Stomach (tissue), 4 donors: ENCODE data around the gene MRPS18A.

Experiments
- EP300 ChIP-seq: sonication (generic); formaldehyde crosslinking; IDR thresholded peaks from one replicate; pipeline ENCODE4 v1.6.1; 2017; ENCODE audit warnings: antibody characterized with exemption
- POLR2A ChIP-seq, 4 donors: fragments of 450-650 bp; IDR thresholded peaks; one replicate each; pipeline ENCODE4 v1.6.1; 2016; ENCODE audit warnings: antibody characterized with exemption in 4 of 4, control low read depth in 2 of 4, mild to moderate bottlenecking in 1 of 4, moderate library complexity in 1 of 4
- POLR2AphosphoS5 ChIP-seq, 3 donors: sonication (generic); formaldehyde crosslinking; IDR thresholded peaks; one replicate each; pipeline ENCODE4 v1.6.1; 2016; ENCODE audit warnings: antibody characterized with exemption in 3 of 3
- TF ChIP-seq, protein P1 (sequence below), 7 experiments: fragments of 450-650 bp in 4 of 7; fragments of 200-600 bp in 3 of 7; sonication (generic) in 3 of 7; IDR thresholded peaks; one replicate each; pipeline ENCODE4 v1.5.1; 2016 to 2019; ENCODE audit warnings: antibody characterized with exemption in 7 of 7, control low read depth in 2 of 7, mild to moderate bottlenecking in 1 of 7

DNA sequence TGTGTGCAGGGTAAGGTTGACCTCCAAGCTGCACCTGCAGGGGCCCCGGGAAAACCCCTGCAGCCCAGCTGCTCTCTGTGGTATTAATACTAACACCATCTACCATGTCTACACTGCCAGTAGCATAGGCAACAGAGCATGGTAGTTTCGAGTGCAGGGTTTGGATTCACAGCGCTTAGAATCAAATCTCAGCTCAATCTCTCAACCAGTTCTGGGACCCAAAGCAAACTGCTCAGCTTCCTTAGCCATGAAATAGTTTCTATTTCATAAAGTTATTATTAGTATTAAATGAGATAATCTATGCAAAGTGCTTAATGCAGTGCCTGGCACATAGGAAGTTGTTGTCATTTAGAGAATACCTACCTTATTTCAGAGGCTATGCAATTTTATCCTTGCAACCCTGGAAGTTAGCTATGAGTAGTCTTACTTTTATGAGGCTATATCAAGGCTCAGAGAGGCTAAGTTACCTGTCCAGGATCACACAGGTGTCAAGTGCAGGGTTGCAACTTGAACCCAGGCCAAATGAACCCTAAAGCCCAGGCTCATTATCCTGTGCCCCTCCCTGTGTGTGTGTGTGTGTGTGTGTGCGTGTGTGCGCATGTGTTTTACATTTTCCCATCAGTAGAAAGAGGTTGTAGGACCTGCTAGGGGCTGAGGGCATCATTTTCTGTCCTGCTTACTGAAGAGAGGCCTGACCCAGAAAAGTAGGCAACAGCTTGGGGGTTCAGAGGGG lies 27.6 kb upstream of the MRPS18A start:
- TF ChIP-seq POLR2AphosphoS5 (IDR thresholded peaks at IDR 0.05) (no peak), EP300 (no peak), POLR2A (IDR thresholded peaks at IDR 0.05) (no peak)
- TF ChIP-seq, protein P1, sequence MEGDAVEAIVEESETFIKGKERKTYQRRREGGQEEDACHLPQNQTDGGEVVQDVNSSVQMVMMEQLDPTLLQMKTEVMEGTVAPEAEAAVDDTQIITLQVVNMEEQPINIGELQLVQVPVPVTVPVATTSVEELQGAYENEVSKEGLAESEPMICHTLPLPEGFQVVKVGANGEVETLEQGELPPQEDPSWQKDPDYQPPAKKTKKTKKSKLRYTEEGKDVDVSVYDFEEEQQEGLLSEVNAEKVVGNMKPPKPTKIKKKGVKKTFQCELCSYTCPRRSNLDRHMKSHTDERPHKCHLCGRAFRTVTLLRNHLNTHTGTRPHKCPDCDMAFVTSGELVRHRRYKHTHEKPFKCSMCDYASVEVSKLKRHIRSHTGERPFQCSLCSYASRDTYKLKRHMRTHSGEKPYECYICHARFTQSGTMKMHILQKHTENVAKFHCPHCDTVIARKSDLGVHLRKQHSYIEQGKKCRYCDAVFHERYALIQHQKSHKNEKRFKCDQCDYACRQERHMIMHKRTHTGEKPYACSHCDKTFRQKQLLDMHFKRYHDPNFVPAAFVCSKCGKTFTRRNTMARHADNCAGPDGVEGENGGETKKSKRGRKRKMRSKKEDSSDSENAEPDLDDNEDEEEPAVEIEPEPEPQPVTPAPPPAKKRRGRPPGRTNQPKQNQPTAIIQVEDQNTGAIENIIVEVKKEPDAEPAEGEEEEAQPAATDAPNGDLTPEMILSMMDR (IDR thresholded peaks at IDR 0.05) = no peak
